Embryonic facial prominence (tissue), 1 donor: ENCODE results near the gene SLC9A8.

Experiments
- DNase-seq: peaks from one replicate; pipeline ENCODE4 v3.0.0-alpha.2; 2016; ENCODE audit errors: extremely low spot score

SLC9A8 gene

GRCh38 chr20:49915380-49916145, 102.9 kb downstream of the SLC9A8 start, which contains the start of gene SPATA2:
SPATA2 (minus strand) TSS chr20:49915529; CDS start chr20:49908490, 7,039 bp downstream.
- DNase-seq, result peak; percentile 92

GRCh38 chr20:49916146-49917002, 103.7 kb downstream of the SLC9A8 start:
- DNase-seq, result no peak

- DNase-seq, result no peak
Measured at GRCh38 chr20:49918446-49918845, 105.8 kb downstream of the SLC9A8 start.

GRCh38 chr20:49919009-49919408, 106.4 kb downstream of the SLC9A8 start:
- no peak for DNase-seq

GRCh38 chr20:49919461-49919860, 106.8 kb downstream of the SLC9A8 start:
- DNase-seq, result no peak

GRCh38 chr20:49924247-49924646, 111.6 kb downstream of the SLC9A8 start:
- DNase-seq, result no peak

- no peak for DNase-seq
Measured at GRCh38 chr20:49925901-49926454, 113.3 kb downstream of the SLC9A8 start.

GRCh38 chr20:49928411-49929141, 115.9 kb downstream of the SLC9A8 start:
- DNase-seq, result peak; percentile 76

- no peak for DNase-seq
Measured at GRCh38 chr20:49929142-49929494, 116.5 kb downstream of the SLC9A8 start.

GRCh38 chr20:49935746-49936152, 123.1 kb downstream of the SLC9A8 start:
- no peak for DNase-seq

- peak; percentile 89 for DNase-seq
Measured at GRCh38 chr20:49936153-49937026, 123.8 kb downstream of the SLC9A8 start, which contains the start of gene RNF114. RNF114 (plus strand) TSS chr20:49936397; CDS start chr20:49936413, 16 bp downstream.

- DNase-seq, result no peak
Measured at GRCh38 chr20:49937027-49937929, 124.7 kb downstream of the SLC9A8 start.

- no peak for DNase-seq
Measured at GRCh38 chr20:49938173-49939163, 125.8 kb downstream of the SLC9A8 start.

- DNase-seq, result no peak
Measured at GRCh38 chr20:49941456-49941855, 128.8 kb downstream of the SLC9A8 start.
